GM18526 (cell line): ENCODE measurements around the gene AURKAIP1.

Source experiments
- POLR2A ChIP-seq: IDR thresholded peaks from 3 replicates; pipeline ENCODE4 v1.6.1; 2011; ENCODE audit not compliant: insufficient read length; ENCODE audit errors: extremely low read depth

The AURKAIP1 gene

DNA sequence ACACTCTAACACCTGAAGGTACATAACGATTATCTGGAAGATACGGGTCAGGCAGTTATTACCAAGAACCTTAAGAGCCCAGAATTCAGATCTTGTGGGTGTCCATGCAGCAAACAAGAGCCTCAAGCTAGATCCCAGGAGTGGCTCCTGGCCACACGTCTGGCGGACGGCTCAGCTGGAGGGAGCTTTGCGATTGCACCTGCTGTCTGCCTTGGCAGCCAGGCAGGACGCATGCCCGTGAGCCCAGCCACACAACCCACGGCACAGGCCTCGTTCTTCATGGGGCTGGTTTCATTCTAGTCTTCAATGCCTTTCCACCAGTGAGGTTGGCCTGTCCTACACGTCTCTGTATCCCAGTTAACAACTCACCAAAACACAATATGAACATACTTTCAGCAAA lies 18.4 kb upstream of the AURKAIP1 start:
- no peak for TF ChIP-seq POLR2A

DNA sequence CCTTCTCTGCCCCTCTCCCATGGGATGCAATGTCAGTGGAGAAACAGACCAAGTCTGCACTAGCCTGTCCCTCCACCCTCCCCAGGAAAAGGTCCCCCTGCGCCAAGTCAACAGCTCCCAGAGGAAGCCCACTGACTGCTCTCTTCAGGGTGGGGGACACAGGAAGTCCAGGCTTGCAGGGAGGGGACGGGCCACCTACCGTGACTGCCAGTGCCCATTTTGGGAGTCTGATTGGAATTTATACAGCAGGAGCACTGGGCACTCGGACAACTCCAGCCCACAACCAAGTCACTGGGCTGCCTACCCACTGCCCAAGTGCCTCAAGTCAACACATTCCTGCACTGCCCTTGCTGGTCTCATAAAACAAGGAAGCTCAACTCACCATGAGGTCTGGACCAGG lies 18.0 kb upstream of the AURKAIP1 start:
- no peak for TF ChIP-seq POLR2A

DNA sequence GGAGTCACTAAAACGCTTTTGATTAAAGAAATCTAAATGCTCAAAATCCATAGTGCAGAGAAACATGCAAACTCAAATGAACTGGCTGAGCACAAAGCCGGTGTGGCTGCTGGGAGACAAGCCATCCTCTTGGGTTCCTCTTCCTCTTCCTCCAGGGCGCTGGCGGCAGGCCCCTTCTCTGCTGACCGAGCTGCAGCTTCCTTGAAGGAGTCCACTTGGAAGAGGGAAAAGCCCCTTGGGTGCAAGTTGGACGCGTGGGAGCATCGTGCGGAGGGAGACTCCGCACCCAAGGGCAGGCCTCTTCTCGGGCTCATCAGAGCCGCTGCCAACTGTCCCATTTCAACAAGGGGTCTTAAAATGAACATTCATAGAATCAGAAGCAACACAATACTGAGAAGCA lies 16.2 kb upstream of the AURKAIP1 start:
- no peak for TF ChIP-seq POLR2A

DNA sequence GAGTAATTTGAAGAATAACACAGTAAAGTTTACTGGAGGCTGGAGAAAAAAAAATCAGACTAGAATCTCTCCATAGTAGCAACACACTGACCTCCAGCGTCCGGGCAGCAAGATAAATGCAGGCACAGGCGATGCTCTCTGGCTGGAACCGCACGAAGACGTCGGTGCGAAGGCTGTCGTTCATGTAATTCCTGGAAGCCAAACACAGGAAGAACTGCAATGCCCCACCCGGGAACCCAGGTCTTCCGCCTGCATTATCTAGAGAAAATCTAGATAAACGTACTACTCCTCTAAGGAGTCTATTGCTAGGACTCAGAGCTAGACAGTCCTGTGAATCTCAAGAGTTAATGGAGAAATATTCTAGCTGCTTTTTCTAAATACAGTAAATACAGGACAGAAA lies 15.7 kb upstream of the AURKAIP1 start:
- TF ChIP-seq POLR2A: no peak

DNA sequence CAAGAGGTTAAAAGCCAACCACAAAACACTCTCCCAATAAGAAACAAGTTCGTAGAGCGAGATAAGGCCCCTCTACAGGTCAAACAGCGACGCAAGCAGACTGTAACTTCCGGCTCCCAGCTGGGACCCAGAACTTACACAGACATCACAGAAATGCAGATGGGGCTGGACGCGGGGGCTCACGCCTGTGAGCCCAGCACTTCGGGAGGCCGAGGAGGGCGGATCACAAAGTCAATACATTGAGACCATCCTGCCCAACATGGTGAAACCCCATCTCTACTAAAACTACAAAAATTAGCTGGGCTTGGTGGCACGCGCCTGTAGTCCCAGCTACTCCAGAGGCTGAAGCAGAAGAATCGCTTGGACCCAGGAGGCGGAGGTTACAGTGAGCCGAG lies 13.1 kb upstream of the AURKAIP1 start:
- no peak for TF ChIP-seq POLR2A

DNA sequence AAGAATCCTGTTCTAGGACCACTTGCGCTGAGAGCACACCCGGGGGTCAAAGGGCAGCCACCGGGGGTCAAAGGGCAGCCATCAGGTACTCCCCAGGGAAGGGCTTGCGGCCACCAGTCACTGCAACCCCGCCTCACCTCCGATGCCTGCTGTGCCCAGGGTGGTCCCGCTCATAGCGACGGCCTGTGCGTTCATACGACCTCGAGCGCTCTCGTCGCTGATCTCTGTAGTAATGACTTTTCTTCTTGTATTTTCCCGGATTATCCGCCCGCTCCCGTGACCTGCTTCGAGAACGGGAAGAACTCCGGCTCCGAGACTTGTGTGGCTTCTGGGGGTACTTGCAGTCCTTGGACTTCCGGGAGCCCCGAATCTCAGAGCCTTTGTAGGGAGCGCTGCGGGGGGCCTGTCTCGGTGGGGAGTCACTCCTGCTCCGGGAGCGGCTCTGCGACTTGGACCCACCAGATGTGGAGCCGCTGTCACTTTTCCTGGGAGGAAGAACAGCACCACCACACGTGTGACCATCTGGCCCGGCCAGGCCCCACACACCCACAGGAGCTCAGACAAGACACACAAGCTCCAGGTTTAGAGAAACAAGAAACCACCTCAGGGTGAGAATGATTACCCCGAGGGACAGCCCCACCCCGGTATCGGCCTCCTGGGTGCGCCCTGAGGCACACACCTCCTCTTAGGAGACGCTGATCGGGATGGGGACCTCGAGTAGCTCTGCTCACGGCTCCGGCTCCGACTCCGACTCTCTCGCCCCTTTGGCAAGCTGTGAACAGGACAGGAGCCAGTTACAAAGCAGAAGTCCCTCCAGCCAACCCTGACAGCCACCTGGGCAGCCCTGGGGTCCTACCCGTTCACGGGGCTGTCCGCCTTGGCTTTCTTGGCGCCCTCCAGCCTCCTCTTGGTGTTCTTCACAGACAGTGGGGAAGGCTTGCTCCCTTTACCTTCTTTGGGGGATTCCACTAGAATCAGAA lies 12.4 kb upstream of the AURKAIP1 start:
- TF ChIP-seq POLR2A: no peak

DNA sequence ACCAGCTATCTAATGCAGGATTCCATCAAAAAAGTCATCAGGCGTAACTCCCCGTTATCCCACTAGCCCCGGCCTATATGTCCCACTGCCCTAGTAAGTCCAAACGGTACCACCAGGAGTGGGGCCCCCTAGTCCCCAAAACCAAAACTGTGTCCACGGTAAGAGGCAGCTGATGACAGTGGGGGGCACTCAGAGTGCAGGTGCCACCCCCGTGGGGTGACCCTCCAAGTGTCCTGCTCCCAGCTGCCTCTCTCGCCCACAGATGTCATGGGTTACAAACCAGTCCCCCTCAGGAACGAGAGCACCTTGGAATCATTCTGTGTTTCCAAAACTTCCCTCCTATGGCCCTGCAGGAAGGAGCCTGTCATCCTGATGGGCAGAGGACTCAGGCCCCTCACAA lies 10.9 kb upstream of the AURKAIP1 start:
- TF ChIP-seq POLR2A: no peak

DNA sequence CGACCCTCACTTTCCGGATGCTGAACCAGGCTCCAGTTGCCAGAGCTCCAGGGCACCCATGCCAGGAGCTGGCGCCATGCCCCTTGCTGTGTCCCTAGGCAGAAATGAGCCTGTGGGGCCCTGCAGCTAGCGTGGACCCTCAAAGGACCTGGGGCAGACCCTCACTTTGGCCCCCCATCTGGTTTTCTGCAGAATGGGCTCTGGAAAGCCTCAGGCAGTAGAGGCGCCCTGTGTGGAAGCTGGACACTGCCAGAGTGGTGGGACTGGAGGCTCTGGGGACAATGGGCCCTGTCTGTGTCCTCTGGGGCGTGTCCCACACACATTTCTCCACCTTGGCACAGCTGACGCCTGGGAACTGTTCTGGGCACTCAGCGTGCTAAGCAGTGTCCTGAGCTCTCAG lies 6.3 kb upstream of the AURKAIP1 start:
- no peak for TF ChIP-seq POLR2A

DNA sequence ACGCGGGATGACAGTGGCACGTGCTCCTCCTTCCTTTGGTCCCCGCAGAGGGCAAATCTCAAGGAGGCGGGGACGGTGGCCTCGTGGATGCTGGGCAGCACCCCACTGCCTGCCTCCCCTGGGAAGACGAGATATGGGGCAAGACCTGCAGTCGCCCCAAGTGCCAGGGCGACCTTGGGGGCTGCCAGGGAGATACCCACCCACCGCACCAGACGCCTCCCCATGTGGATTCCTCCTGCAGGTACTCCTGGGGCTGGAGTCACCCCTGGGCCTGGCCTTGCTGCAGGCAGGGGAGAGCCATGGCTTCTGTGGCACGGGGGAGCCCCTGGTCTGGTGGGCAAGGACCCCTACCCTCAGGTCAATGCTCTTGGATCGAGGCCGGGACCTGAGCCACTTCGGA lies 5.9 kb upstream of the AURKAIP1 start:
- TF ChIP-seq POLR2A: no peak

DNA sequence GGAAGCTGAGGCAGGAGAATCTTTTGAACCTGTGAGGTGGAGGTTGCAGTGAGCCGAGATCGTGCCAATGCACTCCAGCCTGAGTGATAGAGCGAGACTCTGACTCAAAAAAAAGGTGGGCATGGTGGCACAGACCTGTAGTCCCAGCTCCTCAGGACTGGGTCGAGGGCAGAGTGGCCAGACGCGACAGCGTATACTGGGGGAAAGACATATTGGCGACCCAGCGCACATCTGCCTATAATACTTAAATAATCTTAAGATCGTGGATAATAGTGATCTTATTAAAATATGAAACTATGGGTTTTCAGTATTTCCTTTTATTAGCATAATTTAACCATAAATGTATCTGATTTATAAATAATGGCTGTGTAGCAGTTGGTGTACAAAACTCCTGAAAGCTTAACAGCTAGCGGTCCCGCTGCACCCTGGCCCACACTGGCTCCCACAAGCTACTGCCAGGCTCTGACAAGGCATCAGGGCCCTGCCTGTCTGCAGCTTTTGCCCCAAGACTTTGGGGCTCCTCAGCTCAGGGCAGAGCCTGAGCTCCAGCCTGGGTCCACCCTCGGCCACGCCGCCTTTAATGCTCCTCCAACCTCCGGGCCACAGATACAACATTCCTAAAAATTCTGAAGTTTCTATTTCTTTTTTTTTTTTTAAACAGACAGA lies 2.7 kb upstream of the AURKAIP1 start:
- no peak for TF ChIP-seq POLR2A

DNA sequence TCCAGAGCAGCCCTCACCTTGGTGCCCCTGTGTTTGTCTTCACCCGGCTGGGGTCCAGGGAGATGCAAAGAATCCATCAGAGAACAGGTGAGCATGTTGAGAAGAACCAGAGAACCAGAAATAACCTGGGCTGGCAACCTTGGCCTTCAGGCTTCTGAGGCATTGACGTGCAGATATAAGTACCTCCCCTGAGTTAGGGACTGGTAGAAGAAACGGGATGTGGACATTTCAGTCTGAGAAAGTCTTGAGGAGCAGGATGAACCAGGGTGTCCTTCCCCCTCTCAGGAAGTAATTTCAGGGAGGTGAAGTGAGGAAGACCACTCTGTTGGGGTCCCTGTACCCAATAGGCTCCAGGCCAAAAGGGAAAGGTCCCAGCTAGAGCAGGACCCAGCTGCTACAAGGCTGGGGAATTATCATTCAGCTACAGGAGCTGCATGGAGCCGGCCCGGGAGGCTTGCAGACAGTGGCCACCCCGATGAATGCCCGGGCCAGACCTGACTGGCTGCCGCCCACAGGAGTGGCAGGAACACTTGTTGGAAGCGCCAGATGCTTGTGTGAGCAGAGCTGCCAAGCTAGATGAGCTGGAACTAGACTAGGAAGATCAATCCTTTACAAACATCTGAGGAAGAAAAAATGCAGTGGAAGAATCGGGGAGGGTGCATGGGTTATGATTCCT lies 1.7 kb upstream of the AURKAIP1 start:
- TF ChIP-seq POLR2A: no peak

DNA sequence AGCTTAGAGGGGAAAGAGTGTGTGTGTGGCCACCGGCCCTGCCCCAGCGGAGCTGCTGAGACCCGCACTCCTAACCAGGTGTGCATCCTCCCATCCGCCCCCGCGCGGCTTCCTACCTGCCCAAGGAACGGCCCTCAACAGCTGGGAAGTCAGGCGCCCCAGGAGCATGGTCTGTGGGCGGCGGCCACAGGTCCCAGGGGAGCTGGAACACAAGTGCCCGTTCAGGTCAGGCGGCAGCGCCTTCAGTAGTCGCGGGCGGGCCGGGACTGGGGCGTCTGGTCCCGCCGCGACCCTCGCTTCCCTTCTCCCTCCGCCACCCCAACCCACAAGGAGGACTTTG lies 448 bp downstream of the AURKAIP1 start:
- no peak for TF ChIP-seq POLR2A

DNA sequence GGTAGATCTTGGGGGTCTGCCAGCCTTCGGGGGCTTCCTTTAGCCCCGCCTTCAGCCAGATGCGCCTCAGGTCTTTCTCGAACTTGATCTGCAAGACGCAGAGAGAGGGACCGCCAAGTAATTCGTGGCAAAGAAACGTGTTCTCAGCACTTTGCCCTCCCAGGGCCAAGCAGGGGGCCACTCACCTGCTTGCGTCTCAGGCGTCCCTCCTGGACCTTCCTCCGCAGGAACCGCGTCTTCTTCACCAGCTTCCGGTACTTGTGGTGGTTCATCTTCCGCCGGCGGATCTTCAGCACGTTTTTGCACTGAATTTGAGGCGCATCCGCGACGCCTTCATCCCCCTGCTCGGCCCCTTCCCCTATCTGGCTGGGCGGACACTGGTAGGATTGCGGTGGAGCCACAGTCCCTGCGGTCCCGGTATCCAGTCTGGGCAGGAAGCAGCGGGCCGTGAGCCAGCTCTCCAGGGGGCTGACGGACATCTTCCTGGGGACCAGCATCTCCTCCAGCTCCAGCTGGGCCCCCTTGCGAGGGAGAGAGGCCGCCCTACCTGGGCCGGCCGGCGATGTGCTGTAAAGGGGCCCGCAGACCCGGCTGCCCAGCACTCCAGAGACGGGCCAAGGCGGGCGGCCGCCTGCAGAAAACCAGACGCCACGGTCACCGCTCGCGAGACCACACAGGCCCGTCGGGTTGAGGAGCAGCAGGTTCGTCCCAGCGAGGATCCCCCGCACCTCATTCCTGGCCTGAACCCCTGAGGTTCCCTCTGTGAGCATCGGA lies 1.0 kb downstream of the AURKAIP1 start:
- no peak for TF ChIP-seq POLR2A

DNA sequence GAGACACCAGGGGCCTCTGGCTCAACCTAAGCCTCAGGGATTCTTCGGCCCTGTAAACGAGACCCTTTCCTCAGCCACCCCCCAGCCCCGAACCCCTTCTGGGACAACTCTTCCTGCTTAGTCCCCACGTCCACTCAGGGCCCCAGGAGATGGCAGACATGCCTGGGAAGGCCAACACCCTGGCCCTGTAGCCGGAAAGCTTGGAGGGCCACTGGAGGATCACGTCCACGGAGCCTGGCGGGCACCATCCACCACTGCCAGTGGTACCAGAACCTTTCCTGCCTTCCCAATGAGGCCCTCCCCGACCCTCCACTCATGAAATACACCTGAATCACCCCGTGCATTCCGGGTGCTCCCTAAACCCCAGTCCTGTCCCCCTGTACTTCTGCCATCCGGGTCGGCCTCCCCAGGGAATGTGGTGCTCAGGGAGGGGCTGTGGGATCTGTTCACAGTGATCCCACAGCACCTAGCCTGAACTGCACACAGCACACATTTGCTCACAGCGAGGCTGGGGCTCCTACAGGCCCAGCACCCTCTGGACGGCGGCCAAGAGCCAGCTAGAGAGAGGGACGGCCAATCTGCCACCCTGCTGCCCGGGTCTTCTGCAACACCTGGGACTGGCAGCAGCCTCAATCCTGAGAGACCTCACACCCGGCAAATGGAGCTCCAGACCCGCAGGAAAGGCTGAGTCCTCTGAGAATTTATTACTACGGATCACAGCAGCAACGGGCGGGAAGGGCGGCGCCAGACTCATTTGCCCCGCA lies 1.8 kb downstream of the AURKAIP1 start:
- TF ChIP-seq POLR2A: no peak
